DMS79 (cell line): ENCODE results near the gene VIPR2.

Source experiments
- DNase-seq: peaks from one replicate; lab custom pipeline; 2025; lab: John Stamatoyannopoulos, UW

VIPR2 gene

GRCh38 chr7:159158125-159158887, 13.6 kb upstream of the VIPR2 start:
- DNase-seq: no peak

GRCh38 chr7:159157714-159158113, 13.0 kb upstream of the VIPR2 start:
- DNase-seq: no peak

DNA sequence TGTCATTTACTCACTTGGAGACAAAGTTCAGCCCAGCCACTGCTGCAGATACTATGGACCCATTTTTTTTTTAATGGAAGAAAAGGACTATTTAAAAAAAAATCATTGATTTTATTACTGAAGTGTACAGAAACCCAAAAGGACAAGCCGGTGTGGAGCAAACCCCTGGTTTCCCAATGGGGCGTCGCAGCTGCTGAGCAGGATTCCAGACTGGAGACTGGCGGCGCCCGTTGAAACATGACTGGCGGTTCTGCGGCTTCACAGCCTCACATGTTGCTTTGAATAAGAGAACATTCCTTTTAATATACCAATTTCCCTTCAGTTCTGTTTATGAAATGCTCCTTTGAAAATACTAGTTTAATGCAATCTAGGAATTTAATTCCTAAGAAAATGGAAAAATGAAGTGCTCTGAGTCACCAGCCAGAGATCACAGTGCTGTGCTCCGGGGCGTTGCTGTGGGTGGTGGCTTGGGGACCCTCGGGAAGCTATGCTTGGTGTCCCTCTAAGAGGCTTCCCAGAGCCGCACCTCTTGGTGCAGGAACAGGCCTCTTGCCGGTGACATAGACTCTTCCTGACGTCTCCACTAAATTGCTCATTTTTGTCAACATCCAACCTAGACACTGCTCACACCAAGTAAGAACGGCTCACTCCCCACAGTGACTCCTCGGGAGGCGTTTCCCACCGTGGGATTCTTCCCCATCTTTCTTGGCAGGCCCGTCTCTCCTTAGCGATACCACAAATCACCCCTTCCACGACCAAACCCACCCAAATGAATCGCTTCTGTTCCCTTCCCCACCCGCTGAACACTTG, 12.0 kb upstream of the VIPR2 start:
- no peak for DNase-seq

- DNase-seq: no peak
Measured at GRCh38 chr7:159155410-159155809, 10.7 kb upstream of the VIPR2 start.

DNA sequence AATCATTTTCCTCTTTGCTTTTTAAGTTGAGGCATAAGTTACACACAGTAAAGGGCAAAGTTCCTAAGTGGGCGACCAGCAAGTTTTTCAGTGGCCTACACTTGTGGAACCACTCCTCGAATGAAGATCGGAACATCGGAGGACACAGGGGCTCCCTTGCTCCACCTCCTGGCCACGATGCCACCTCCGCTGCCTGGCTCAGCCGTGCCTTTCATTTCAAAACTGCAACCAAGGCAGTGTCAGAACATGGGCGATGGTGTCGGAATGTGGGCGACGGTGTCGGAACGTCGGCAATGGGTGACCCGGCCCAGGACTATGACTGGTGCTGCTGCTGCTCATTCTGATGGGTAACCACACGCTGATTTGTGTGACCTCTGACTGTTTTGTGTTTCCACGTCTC, 9.6 kb upstream of the VIPR2 start:
- DNase-seq: no peak

DNA sequence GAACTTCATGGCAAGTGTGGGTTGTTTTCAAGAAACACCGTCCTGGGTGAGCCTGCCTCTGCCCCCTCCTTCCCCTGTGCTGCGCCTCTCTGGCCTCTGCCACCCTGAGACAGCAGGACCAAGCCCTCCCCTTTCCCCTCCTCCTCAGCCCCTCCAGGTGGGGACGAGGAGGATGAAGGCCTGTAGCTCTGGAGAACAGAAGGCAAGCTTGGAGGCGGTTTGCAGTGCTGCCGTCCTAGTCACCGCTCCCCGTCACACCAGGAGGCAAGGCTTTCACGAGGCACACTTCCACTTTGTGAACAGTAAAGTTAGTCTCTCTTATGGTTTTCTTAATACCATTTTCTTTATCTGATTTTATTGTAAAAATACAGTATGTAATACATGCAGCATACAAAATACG, 8.8 kb upstream of the VIPR2 start:
- DNase-seq: no peak

DNA sequence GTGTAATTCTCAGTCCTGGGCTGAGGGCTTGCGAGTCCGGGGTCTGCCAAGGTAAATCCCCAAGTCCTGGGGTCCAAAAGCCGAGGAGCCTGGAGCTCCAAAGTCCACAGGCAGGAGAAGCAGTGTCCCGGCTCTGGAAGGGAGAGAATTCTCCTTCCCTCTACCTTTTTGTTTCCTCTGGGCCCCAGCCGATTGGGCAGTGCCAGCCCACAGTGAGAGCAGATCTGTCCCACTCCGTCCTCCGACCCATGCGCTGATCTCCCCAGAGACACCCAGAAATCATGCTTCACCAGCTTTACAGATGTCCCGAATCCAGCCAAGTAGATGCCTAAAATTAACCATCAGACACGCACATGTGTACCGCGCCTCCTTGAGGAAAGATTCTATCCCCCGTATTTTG, 8.1 kb upstream of the VIPR2 start:
- no peak for DNase-seq

DNA sequence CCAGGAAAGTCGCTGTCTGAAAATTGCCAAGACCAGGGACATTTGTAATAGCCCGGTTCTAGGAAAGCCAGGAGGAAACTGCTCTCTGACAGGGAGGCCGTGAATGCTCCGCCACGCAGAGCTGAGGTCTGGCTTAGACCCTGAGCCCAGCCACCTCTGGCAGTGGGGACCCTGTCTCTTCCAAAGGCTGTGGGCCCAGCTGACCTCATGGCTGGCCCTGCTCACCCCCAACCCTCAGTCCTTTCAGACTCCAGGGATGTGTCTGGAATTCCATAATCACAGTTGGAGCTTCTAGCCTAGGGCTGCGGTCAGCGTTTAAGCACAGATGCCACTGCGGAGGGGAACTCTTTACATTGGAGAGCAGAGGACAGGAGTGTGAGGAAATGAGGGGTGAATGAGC, 6.6 kb upstream of the VIPR2 start:
- DNase-seq: no peak

DNA sequence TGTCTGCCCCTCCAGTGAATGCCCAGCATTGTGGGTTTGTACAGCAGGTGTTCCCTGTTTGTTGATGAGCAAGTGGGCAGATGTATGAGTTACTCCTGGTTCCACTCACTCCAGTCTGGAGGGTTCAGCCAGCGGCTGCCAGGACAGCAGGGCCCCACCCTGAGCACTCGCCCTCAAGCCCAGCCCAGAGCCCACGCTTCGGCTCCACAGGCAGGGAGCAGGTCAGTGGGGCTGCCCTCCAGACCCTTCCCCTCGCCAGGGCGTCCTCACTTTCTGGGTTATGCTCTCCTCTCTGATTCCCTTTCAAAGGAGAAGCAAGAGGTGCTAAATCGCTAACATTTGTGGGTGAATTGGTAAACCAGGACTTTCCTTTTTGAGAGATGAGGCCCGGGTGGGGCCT, 4.8 kb upstream of the VIPR2 start:
- DNase-seq: no peak

- no peak for DNase-seq
Measured at GRCh38 chr7:159148430-159149395, 4.0 kb upstream of the VIPR2 start.

DNA sequence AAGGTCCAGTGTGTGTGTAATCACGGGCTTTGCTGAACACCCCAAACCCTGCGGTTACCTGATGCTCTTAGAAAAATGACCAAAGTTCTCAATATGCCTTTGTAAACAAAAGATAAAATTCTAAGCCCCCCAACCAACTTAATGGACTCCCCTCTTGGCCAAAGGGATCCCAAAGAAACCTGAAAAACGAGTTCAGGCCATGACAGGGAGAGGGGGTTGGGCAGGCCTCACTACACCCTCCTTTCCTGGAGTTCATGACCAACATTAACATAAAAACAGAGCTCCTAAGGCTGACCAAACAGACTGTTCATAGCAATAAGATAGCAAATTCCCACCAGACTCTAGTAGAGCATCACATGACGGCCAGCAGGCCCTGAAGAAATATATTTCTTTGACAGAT, 3.0 kb upstream of the VIPR2 start:
- no peak for DNase-seq

GRCh38 chr7:159147246-159147645, 2.6 kb upstream of the VIPR2 start:
- DNase-seq: no peak

- no peak for DNase-seq
Measured at GRCh38 chr7:159146084-159146858, 1.6 kb upstream of the VIPR2 start.

DNA sequence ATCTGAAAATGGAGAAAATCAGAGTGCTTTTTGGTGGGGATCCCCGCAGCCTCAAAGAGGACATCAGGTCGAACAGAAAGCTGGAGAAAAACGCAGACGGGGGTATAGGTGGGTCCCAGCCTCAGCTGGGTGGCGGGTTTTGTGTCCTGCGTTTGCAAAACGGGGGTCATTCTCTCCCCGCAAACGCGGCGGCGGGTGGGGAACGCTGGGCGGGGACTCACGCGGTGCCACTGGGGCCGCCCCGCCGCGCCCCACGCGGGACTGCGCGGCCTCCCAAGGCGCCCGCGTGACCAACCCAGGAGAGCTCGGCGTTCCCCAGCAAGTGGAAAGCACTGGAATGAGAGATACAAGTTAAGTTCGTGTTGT, 806 bp upstream of the VIPR2 start:
- no peak for DNase-seq

DNA sequence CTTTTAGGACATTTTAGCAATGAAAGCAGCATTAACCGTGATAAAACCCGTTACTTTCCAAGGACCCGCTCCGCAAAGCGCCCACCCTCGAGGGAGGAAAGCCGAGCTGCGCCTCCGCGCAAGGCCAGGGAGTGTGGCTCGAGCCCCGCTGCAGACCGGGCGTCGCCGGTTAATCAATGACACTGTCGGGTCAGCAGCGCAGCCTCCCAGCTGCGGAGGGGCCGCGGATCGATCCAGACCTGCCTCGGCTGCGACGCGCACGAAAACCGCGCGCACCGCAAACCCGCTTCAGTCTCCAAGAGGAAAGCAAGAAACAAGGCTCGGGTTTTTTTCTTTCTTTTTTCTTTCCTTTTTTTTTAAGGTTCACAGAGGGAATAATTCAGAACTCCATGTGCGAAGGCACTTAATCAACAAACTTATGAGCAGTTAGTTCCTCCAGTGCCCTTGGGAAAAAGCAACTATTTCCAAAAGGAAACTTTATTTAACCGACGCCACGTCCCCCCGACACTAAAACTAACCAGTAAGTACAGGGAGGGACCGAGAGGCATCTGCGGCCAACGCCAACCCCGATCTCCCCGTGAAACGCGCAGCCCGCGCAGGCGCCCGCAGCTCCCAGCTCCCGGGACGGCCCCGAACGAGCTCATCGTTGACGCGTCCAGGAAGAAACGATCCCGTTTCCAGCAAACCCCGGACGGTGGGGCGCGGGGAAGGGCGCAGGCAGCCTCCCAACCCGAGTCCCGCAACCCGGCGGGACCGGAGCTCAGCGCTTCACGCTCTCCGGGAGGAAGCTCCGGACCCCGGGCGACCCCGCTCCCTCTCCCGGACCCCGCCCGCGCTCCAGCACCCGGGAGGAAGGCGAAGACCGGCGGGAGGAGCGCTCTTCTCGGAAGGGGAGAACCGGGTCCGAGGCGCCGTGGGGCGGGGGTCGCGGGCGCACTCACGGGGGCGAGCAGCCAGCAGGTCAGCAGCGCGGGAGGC, 598 bp downstream of the VIPR2 start:
- DNase-seq: no peak

- DNase-seq: no peak
Measured at GRCh38 chr7:159142730-159143129, 1.9 kb downstream of the VIPR2 start.

DNA sequence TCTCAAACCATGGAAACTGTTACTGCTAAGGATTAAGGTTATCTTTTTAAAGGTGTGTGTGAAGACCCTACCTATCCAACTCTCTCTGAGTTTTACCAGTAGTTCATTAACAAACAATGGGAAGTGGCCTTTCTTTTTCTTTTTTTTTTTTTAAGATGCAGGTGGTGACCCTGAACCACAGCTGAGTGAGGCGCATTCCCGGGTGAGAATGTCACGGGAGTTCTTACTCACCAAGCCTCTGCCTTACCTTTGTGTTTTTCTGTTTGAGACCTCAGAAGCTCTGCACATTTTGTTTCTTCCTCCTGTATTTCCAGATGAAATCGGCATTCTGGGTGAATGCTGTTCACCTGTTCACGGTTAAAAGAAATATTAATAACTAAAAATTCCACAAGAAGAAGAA, 2.5 kb downstream of the VIPR2 start:
- no peak for DNase-seq

DNA sequence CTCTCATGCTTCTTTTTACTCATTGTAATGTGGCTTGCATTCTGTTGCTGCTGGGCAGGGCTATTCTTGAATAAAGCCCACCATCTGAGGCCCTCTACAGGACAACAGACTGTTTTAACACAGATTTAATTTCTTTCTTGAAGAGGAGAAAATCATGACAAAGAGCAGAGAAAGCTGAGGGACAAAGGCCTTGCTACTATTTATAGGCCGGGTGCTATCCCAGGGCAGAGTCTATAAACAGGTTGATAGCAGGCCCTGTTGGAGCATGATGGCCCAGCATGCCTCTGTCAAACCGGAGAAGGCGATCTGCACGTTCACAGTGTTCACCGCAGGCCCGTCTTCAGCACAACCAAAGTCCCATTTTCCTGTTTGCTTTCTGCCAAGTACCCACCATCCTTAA, 3.0 kb downstream of the VIPR2 start:
- DNase-seq: no peak

DNA sequence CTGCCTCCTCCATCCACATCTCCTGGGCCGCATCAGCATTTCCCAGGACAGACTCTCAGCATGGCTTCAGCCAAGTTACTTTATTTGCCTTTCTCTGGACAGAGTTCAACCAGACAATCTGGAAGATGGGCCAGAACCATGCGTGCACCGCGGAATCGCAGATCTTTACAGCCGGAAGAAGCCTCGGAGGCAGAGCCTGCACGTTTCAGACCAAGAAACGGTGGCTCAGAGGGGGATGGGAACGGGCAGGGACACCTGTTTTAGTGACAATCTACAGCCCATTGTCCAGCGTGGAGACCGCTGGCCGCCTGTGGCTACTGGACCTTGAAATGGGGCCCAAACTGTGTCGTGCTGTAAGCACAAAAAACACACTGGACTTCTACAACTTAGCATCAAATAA, 3.5 kb downstream of the VIPR2 start:
- no peak for DNase-seq

- no peak for DNase-seq
Measured at GRCh38 chr7:159140170-159140910, 4.3 kb downstream of the VIPR2 start.
